H9 (cell line): ENCODE measurements around the gene B3GNT4. TPM values are rescaled to one million over a fixed set of nuclear protein-coding genes. Genes with fewer than 3 reads are reported as not detected.

Experiments
- DNase-seq: peaks from one replicate; pipeline ENCODE4 v3.0.0-alpha.2; 2017
- H2AFZ ChIP-seq: one replicate; pipeline ENCODE4 v1.6.1; 2013; ENCODE audit warnings: mild to moderate bottlenecking, low read length, control low read depth, moderate library complexity
- H2AK5ac ChIP-seq: 2 replicates; pipeline ENCODE4 v1.6.1; 2013; ENCODE audit warnings: low read length, control low read depth, mixed read lengths; ENCODE audit not compliant: insufficient read length
- H2BK120ac ChIP-seq: one replicate; pipeline ENCODE4 v1.6.1; 2013; ENCODE audit warnings: low read depth, mild to moderate bottlenecking, low read length, control low read depth, inconsistent platforms; ENCODE audit not compliant: poor library complexity, severe bottlenecking
- H2BK12ac ChIP-seq: 2 replicates; pipeline ENCODE4 v1.6.1; 2013; ENCODE audit warnings: low read length, control low read depth, mixed read lengths, low read depth; ENCODE audit not compliant: insufficient read length
- H2BK15ac ChIP-seq: 2 replicates; pipeline ENCODE4 v1.6.1; 2013; ENCODE audit warnings: low read depth, low read length, control low read depth
- H2BK20ac ChIP-seq: one replicate; pipeline ENCODE4 v1.6.1; 2013; ENCODE audit warnings: low read depth, mild to moderate bottlenecking, low read length, control low read depth, inconsistent platforms; ENCODE audit not compliant: poor library complexity, severe bottlenecking
- H2BK5ac ChIP-seq: 2 replicates; pipeline ENCODE4 v1.6.1; 2013; ENCODE audit warnings: low read length, control low read depth, mixed read lengths; ENCODE audit not compliant: insufficient read length
- H3K14ac ChIP-seq: 2 replicates; pipeline ENCODE4 v1.6.1; 2013; ENCODE audit warnings: low read length, control low read depth; ENCODE audit not compliant: insufficient read depth
- H3K18ac ChIP-seq: 2 replicates; pipeline ENCODE4 v1.6.1; 2013; ENCODE audit warnings: low read depth, mild to moderate bottlenecking, mixed read lengths, low read length, control low read depth; ENCODE audit not compliant: insufficient read length
- H3K23ac ChIP-seq: 2 replicates; pipeline ENCODE4 v1.6.1; 2013; ENCODE audit warnings: low read length, control low read depth, mixed read lengths, low read depth; ENCODE audit not compliant: insufficient read length
- H3K23me2 ChIP-seq: 2 replicates; pipeline ENCODE4 v1.6.1; 2013; ENCODE audit warnings: low read depth, mild to moderate bottlenecking, mixed read lengths, low read length, control low read depth; ENCODE audit not compliant: insufficient read length, poor library complexity, severe bottlenecking
- H3K27ac ChIP-seq: 2 replicates; pipeline ENCODE4 v1.5.1; 2013; ENCODE audit warnings: low read length, control low read depth, mixed read lengths, low read depth; ENCODE audit not compliant: insufficient read length
- H3K27me3 ChIP-seq: 2 replicates; pipeline ENCODE4 v1.6.1; 2013; ENCODE audit warnings: low read length, control low read depth, inconsistent platforms; ENCODE audit not compliant: insufficient read depth
- H3K4ac ChIP-seq: 2 replicates; pipeline ENCODE4 v1.6.1; 2013; ENCODE audit warnings: low read depth, mild to moderate bottlenecking, control low read depth, inconsistent platforms, low read length, moderate library complexity
- H3K4me1 ChIP-seq: 2 replicates; pipeline ENCODE4 v1.6.1; 2013; ENCODE audit warnings: low read length, control low read depth, inconsistent platforms; ENCODE audit not compliant: insufficient read depth
- H3K4me2 ChIP-seq: 2 replicates; pipeline ENCODE4 v1.6.1; 2013; ENCODE audit warnings: low read length, control low read depth, mixed read lengths; ENCODE audit not compliant: insufficient read length, insufficient read depth
- H3K56ac ChIP-seq: 2 replicates; pipeline ENCODE4 v1.6.1; 2013; ENCODE audit warnings: low read depth, mild to moderate bottlenecking, mixed read lengths, low read length, control low read depth; ENCODE audit not compliant: insufficient read length
- H3K79me1 ChIP-seq: 2 replicates; pipeline ENCODE4 v1.6.1; 2013; ENCODE audit warnings: low read depth, mild to moderate bottlenecking, moderate library complexity, low read length, control low read depth, inconsistent platforms; ENCODE audit not compliant: insufficient read depth, poor library complexity, severe bottlenecking
- H3K79me2 ChIP-seq: 2 replicates; pipeline ENCODE4 v1.6.1; 2013; ENCODE audit warnings: low read length, control low read depth, inconsistent platforms; ENCODE audit not compliant: insufficient read depth
- H3K9ac ChIP-seq: 2 replicates; pipeline ENCODE4 v1.6.1; 2013; ENCODE audit warnings: low read length, control low read depth, mixed read lengths; ENCODE audit not compliant: insufficient read length; ENCODE audit errors: extremely low read depth
- H3K9me3 ChIP-seq: one replicate; pipeline ENCODE4 v1.6.1; 2013; ENCODE audit warnings: low read depth, low read length, inconsistent platforms; ENCODE audit not compliant: control insufficient read depth
- H3T11ph ChIP-seq: one replicate; pipeline ENCODE4 v1.6.1; 2013; ENCODE audit warnings: mild to moderate bottlenecking, low read length, control low read depth, inconsistent platforms
- H4K20me1 ChIP-seq: one replicate; pipeline ENCODE4 v1.6.1; 2013; ENCODE audit not compliant: control insufficient read depth, insufficient read length, insufficient read depth
- H4K5ac ChIP-seq: 2 replicates; pipeline ENCODE4 v1.6.1; 2013; ENCODE audit warnings: low read depth, mild to moderate bottlenecking, mixed read lengths, low read length, control low read depth; ENCODE audit not compliant: insufficient read length
- H4K8ac ChIP-seq: replicated peaks from 2 replicates; pipeline ENCODE4 v1.6.1; 2013; ENCODE audit warnings: low read length, control low read depth, mixed read lengths, low read depth; ENCODE audit not compliant: insufficient read length
- H4K91ac ChIP-seq: 2 replicates; pipeline ENCODE4 v1.6.1; 2013; ENCODE audit warnings: low read depth, mild to moderate bottlenecking, moderate library complexity, mixed read lengths, low read length, control low read depth; ENCODE audit not compliant: insufficient read length
- H3K27ac Mint-ChIP-seq, 3 experiments: 2 replicates in 2 of 3; 3 replicates in 1 of 3; pipeline ENCODE4 v1.8.0; 2020 to 2021; ENCODE audit warnings: mixed read lengths in 3 of 3, mild to moderate bottlenecking in 1 of 3, moderate library complexity in 1 of 3
- H3K27me3 Mint-ChIP-seq: 2 replicates; pipeline ENCODE4 v1.8.0; 2021; ENCODE audit warnings: low read depth, mild to moderate bottlenecking, moderate library complexity, mixed read lengths
- H3K36me3 Mint-ChIP-seq, 3 experiments: 2 replicates in 2 of 3; 3 replicates in 1 of 3; pipeline ENCODE4 v1.8.0; 2020 to 2021; ENCODE audit warnings: low read depth in 3 of 3, mixed read lengths in 3 of 3; ENCODE audit not compliant: insufficient read depth in 1 of 3
- H3K4me1 Mint-ChIP-seq, 2 experiments: 2 replicates each; pipeline ENCODE4 v1.8.0; 2020; ENCODE audit warnings: mixed read lengths in 2 of 2
- H3K4me3 Mint-ChIP-seq, 2 experiments: 2 replicates in 1 of 2; 3 replicates in 1 of 2; pipeline ENCODE4 v1.8.0; 2020 to 2021; ENCODE audit warnings: mild to moderate bottlenecking in 2 of 2, mixed read lengths in 2 of 2, moderate library complexity in 1 of 2
- H3K9me3 Mint-ChIP-seq, 2 experiments: 2 replicates in 1 of 2; 3 replicates in 1 of 2; pipeline ENCODE4 v1.8.0; 2020; ENCODE audit warnings: mild to moderate bottlenecking in 2 of 2, mixed read lengths in 2 of 2, moderate library complexity in 1 of 2
- WGBS: extraction: QIAGEN DNeasy Blood & Tissue Kit; methylation state at CpG from one replicate; pipeline ENCODE4 v1.1.7; 2013; ENCODE audit warnings: missing lambda C conversion rate, low lambda C conversion rate, mixed read lengths; ENCODE audit not compliant: insufficient read length; ENCODE audit errors: extremely low coverage; 5-methylcytosine and 5-hydroxymethylcytosine counted together
- total RNA-seq: library from RNA; stranded (reverse); gene quantifications from 2 replicates; pipeline ENCODE4 v1.2.1, GENCODE V29; 2021
- TF ChIP-seq, protein P1 (sequence below): fragments of 200-600 bp; sonication (generic); conservative IDR thresholded peaks from 3 replicates; pipeline ENCODE4 v1.8.0; 2021; ENCODE audit warnings: antibody characterized with exemption, mild to moderate bottlenecking

The B3GNT4 gene
- total RNA-seq, 1 experiment from 2014 or later: 1.0 TPM

DNA sequence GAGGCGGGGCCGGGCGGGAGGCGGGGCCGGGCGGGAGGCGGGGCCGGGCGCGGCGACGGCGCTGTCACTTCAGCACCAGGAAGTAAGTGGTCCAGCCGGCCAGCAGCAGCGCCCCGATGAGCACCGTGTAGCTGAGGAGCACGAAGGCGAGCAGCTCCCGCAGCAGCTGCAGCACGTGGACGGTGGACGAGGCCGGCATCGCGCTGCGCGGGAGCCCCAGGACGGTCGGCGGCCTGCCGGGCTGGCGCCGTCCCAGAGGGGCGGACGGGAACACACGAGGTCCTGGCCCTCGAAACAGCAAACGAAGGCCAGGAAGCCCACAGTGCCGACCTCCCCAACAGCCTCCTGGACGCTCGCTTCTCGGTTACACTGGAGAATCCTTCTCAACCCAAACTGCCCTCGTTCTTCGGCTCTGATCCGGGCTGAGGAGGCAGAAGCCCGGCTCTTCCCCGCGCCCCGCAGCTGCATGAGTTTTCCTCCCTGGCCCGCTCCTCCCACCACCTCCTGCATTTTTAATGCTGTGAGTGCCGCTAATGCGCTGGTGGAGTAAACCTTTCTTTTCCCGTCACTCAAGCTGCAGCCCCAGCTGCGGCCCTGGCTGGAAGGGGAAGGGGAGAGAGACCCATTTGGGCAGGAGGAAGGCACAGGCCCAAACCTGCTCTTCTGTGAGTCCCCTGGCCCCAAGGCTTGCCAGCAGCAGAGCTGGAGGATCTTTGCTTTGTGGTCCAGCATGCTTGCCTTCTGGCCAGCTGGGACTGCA lies 23.0 kb downstream of the B3GNT4 start:
- WGBS: no CpG with 5 or more reads among the region's 55 CpGs
- peaks cover 10% of the 10 kb centered on the region for H3K23me2 ChIP-seq
- Mint-ChIP-seq H3K27ac (0 out of 7 replicates have a peak overlapping the region, but pooled peaks of 1 of the 3 experiments have one; percentile 44), H3K4me3 (peak overlapping the region; percentile 56 to 79), H3K27me3 (no peaks in the 10 kb centered on the region; the same call in 1 of the 2 replicates), H3K9me3 (no peaks in the 10 kb centered on the region), H3K36me3 (peaks cover 17 to 38% (median 26%) of the 10 kb centered on the region in 3 experiments), H3K4me1 (peaks cover 20 to 26% of the 10 kb centered on the region in 2 experiments)
- no peak overlapping the region; the same call in 1 of the 2 replicates for H3K14ac ChIP-seq
- H4K20me1 ChIP-seq: no peaks in the 10 kb centered on the region
- H2BK120ac ChIP-seq: no peak overlapping the region
- H3K4me2 ChIP-seq: peak overlapping the region; percentile 43
- H2BK15ac ChIP-seq: no peak overlapping the region
- H3K4ac ChIP-seq: no peak overlapping the region
- no peak for DNase-seq
- no peak overlapping the region for H4K8ac ChIP-seq
- peaks cover 12% of the 10 kb centered on the region for H3K79me1 ChIP-seq
- no peak overlapping the region for H3K9ac ChIP-seq
- H3K79me2 ChIP-seq: peaks cover 7% of the 10 kb centered on the region; the same call in 1 of the 2 replicates
- H3K4me1 ChIP-seq: no peaks in the 10 kb centered on the region; the same call in 1 of the 2 replicates
- H3K18ac ChIP-seq: no peak overlapping the region
- no peak overlapping the region for H2BK20ac ChIP-seq
- no peaks in the 10 kb centered on the region for H3K9me3 ChIP-seq
- no peak overlapping the region for H2AFZ ChIP-seq
- H3K56ac ChIP-seq: no peak overlapping the region
- no peak overlapping the region for H4K5ac ChIP-seq
- TF ChIP-seq, protein P1, sequence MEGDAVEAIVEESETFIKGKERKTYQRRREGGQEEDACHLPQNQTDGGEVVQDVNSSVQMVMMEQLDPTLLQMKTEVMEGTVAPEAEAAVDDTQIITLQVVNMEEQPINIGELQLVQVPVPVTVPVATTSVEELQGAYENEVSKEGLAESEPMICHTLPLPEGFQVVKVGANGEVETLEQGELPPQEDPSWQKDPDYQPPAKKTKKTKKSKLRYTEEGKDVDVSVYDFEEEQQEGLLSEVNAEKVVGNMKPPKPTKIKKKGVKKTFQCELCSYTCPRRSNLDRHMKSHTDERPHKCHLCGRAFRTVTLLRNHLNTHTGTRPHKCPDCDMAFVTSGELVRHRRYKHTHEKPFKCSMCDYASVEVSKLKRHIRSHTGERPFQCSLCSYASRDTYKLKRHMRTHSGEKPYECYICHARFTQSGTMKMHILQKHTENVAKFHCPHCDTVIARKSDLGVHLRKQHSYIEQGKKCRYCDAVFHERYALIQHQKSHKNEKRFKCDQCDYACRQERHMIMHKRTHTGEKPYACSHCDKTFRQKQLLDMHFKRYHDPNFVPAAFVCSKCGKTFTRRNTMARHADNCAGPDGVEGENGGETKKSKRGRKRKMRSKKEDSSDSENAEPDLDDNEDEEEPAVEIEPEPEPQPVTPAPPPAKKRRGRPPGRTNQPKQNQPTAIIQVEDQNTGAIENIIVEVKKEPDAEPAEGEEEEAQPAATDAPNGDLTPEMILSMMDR: no peak
- H3K27me3 ChIP-seq: no peaks in the 10 kb centered on the region
- H3T11ph ChIP-seq: no peak overlapping the region
- H4K91ac ChIP-seq: no peak overlapping the region
- no peak overlapping the region for H3K23ac ChIP-seq
- H2BK12ac ChIP-seq: no peak overlapping the region
- no peak overlapping the region for H3K27ac ChIP-seq
- H2AK5ac ChIP-seq: no peak overlapping the region
- H2BK5ac ChIP-seq: no peak overlapping the region
